GM12878 (cell line): Measurements from ENCODE around the gene HMGXB3. TPM values are rescaled to one million over a fixed set of nuclear protein-coding genes. Genes with fewer than 3 reads are reported as not detected.

Source experiments
- ATAC-seq: fragments of 200-7000 bp; cut with Tn5 transposase; 3 replicates; pipeline ENCODE4 v1.9.1; 2020; ENCODE audit warnings: mild to moderate bottlenecking, moderate library complexity
- BruUV-seq: library from RNA; stranded (reverse); fragments of 400-500 nt; replicated peaks from 2 replicates; lab custom pipeline; 2021; lab: Mats Ljungman, UMichigan
- CTCF ChIA-PET: fragments of 300-600 bp; sonication (Branson Sonifier 250); formaldehyde crosslinking; extraction: SDS; loops from one replicate; lab custom pipeline; 2021; ENCODE audit warnings: inconsistent platforms; lab: Yijun Ruan, JAX
- POLR2A ChIA-PET: fragments of 350-600 bp; formaldehyde crosslinking; extraction: SDS; loops from one replicate; lab custom pipeline; 2021; ENCODE audit warnings: inconsistent platforms; lab: Charles Lee
- RAD21 ChIA-PET: fragments of 300-600 bp; sonication (Branson Sonifier 250); formaldehyde crosslinking; loops from one replicate; lab custom pipeline; 2023; ENCODE audit warnings: antibody characterized with exemption; ENCODE audit not compliant: unreplicated experiment; lab: Charles Lee
- SMC1A ChIA-PET: fragments of 300-600 bp; sonication (Branson Sonifier 250); formaldehyde crosslinking; loops from one replicate; lab custom pipeline; 2023; ENCODE audit not compliant: unreplicated experiment, uncharacterized antibody; lab: Charles Lee
- DNase-seq: peaks from one replicate; pipeline ENCODE4 v3.0.0-alpha.2; 2011; ENCODE audit warnings: low read depth, low spot score
- FAIRE-seq: peaks from 3 replicates; lab custom pipeline; 2011; peaks lifted over from hg19 to GRCh38; lab: Jason Lieb, UNC
- H2AFZ ChIP-seq: 2 replicates; pipeline ENCODE4 v1.6.0; 2011; ENCODE audit warnings: low read depth, low read length, control low read depth; ENCODE audit not compliant: control insufficient read depth
- H3K27ac ChIP-seq: 2 replicates; pipeline ENCODE4 v1.5.1; 2011; ENCODE audit warnings: control low read depth; ENCODE audit not compliant: control insufficient read depth, insufficient read depth
- H3K27me3 ChIP-seq, 2 experiments: replicated peaks in 1 of 2; 2 replicates each; pipeline versions ENCODE4 v1.6.0 to v1.6.1; 2011; ENCODE audit warnings: low read length in 1 of 2; ENCODE audit not compliant: control insufficient read depth in 2 of 2, insufficient read depth in 2 of 2
- H3K36me3 ChIP-seq, 2 experiments: 2 replicates each; pipeline ENCODE4 v1.5.1; 2011; ENCODE audit warnings: low read length in 1 of 2; ENCODE audit not compliant: control insufficient read depth in 2 of 2, insufficient read depth in 2 of 2
- H3K4me1 ChIP-seq: 2 replicates; pipeline ENCODE4 v1.6.1; 2011; ENCODE audit warnings: mild to moderate bottlenecking, low read length, moderate library complexity, mixed read lengths; ENCODE audit not compliant: control insufficient read depth, insufficient read depth
- H3K4me2 ChIP-seq: 2 replicates; pipeline ENCODE4 v1.6.0; 2011; ENCODE audit warnings: control low read depth; ENCODE audit not compliant: control insufficient read depth, insufficient read depth
- H3K4me3 ChIP-seq: fragments of 200-600 bp; sonication (generic); 2 replicates; pipeline ENCODE4 v1.5.1; 2016
- H3K79me2 ChIP-seq: 2 replicates; pipeline ENCODE4 v1.6.0; 2011; ENCODE audit warnings: low read length; ENCODE audit not compliant: control insufficient read depth, insufficient read depth
- H3K9ac ChIP-seq: 2 replicates; pipeline ENCODE4 v1.8.0; 2011; ENCODE audit warnings: low read length, control low read depth, mixed read lengths; ENCODE audit not compliant: control insufficient read depth, insufficient read depth
- H3K9me3 ChIP-seq: replicated peaks from 3 replicates; pipeline ENCODE4 v1.5.1; 2011; ENCODE audit warnings: mild to moderate bottlenecking, low read length; ENCODE audit not compliant: control insufficient read depth, insufficient read depth
- H4K20me1 ChIP-seq: 2 replicates; pipeline ENCODE4 v1.6.0; 2011; ENCODE audit not compliant: control insufficient read depth, insufficient read depth
- CEBPB ChIP-seq, 2 experiments: fragments of 150-350 bp in 1 of 2; IDR thresholded peaks; 2 replicates each; pipeline ENCODE4 v1.6.1; 2012 to 2014; ENCODE audit warnings: low read depth in 2 of 2, low read length in 2 of 2, borderline replicate concordance in 1 of 2, inconsistent platforms in 1 of 2
- FOS ChIP-seq: IDR thresholded peaks from 3 replicates; pipeline ENCODE4 v1.6.1; 2011; ENCODE audit warnings: borderline replicate concordance; ENCODE audit not compliant: insufficient read length; ENCODE audit errors: extremely low read depth
- PBX3 ChIP-seq: IDR thresholded peaks from 2 replicates; pipeline ENCODE4 v1.6.1; 2011; ENCODE audit warnings: mild to moderate bottlenecking, low read depth, low read length, moderate library complexity; ENCODE audit not compliant: insufficient replicate concordance
- POU2F2 ChIP-seq: IDR thresholded peaks from 3 replicates; pipeline ENCODE4 v1.6.1; 2011; ENCODE audit warnings: low read depth, mild to moderate bottlenecking, low read length, borderline replicate concordance
- TCF3 ChIP-seq: IDR thresholded peaks from 2 replicates; pipeline ENCODE4 v1.6.1; 2012; ENCODE audit warnings: low read depth, mild to moderate bottlenecking, low read length, borderline replicate concordance; ENCODE audit not compliant: insufficient read depth
- ZNF217 ChIP-seq: fragments of 450-650 bp; IDR thresholded peaks from 2 replicates; pipeline ENCODE4 v1.6.1; 2017; ENCODE audit warnings: antibody characterized with exemption, mild to moderate bottlenecking
- WGBS: methylation state at CpG from one replicate; pipeline ENCODE4 v1.1.6; 2016; ENCODE audit warnings: low lambda C conversion rate; ENCODE audit not compliant: insufficient replicate concordance, insufficient coverage; ENCODE audit errors: missing lambda C conversion rate; 5-methylcytosine and 5-hydroxymethylcytosine counted together
- in situ Hi-C: fragments of 300-500 bp; cut with MboI; formaldehyde crosslinking; loops from 9 replicates; pipeline ENCODE4 v1.14.3; 2018; ENCODE audit warnings: mixed read lengths
- intact Hi-C: fragments of 100-400 bp; cut with micrococcal nuclease; formaldehyde crosslinking; loops from one replicate; pipeline ENCODE4 v1.14.2; 2022; ENCODE audit not compliant: unreplicated experiment
- polyA plus RNA-seq, 11 experiments: library from polyadenylated mRNA; depleted of rRNA in 4 of 11; unstranded in 6 of 11; stranded (reverse) in 5 of 11; fragments of >200 nt; fragmentation: Nextera tagmentation in 4 of 11; fragmentation: Illumina TruSeq in 1 of 11; extraction: Ambion mirVana in 4 of 11; extraction: Trizol in 1 of 11; gene quantifications; 1 replicate in 1 of 11; 2 replicates in 10 of 11; pipeline versions ENCODE4 v1.2.1 to v1.2.3, GENCODE V29; 2011 to 2016; ENCODE audit warnings: inconsistent platforms in 2 of 11, missing spikeins in 2 of 11, low read depth in 1 of 11
- total RNA-seq, 4 experiments: library from RNA; depleted of rRNA in 3 of 4; stranded (reverse); fragments of >200 nt in 3 of 4; fragmentation: Illumina TruSeq in 1 of 4; extraction: Trizol in 1 of 4; gene quantifications; 2 replicates each; pipeline versions ENCODE4 v1.2.1 to v1.2.3, GENCODE V29; 2013 to 2021
- TF ChIP-seq, protein P1 (sequence below): IDR thresholded peaks from 2 replicates; pipeline ENCODE4 v1.6.1; 2012; ENCODE audit warnings: low read depth, low read length, improper control_type of control experiment
- TF ChIP-seq, protein P2 (sequence below): IDR thresholded peaks from 2 replicates; pipeline ENCODE4 v1.6.1; 2012; ENCODE audit warnings: low read depth, low read length, improper control_type of control experiment
- TF ChIP-seq, protein P3 (sequence below): fragments of 450-650 bp; IDR thresholded peaks from 2 replicates; pipeline ENCODE4 v1.6.1; 2016; ENCODE audit warnings: mild to moderate bottlenecking

HMGXB3 gene
- total and polyA plus RNA-seq, 10 of the 15 experiments (the other 5 are each of a cell fraction or from before 2014, with no cell fraction given), result 1.00 to 42.2 (median 28.1) TPM

DNA sequence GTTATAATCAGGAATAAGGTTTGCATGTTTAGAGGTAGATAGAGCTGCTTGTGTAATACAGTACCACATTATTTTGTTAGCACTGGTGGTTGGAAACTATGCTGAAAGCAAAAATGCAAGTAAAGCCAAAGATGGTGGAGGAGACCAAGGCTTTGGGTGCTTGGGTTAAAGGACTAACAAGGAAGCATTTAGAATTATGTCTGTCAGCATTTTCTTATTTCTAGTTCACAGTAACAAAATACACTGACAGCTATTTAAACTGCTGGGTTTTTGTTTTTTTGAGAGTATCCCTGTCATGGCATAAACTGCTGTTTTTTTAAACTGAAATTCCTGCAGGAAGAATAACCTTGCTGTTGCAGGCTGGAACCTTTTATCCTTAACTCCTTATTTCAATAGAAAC lies 6.5 kb downstream of the HMGXB3 start (continued):
- TF ChIP-seq CEBPB (IDR thresholded peaks at IDR 0.05; ENCODE audit: borderline replicate concordance in 1 of 2, low read depth in 2 of 2, low read length in 2 of 2), result no peak
- TF ChIP-seq PBX3, result no peak
- TF ChIP-seq, protein P1, sequence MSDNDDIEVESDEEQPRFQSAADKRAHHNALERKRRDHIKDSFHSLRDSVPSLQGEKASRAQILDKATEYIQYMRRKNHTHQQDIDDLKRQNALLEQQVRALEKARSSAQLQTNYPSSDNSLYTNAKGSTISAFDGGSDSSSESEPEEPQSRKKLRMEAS, result no peak

- CTCF ChIA-PET, result interaction anchor here (2.0 kb wide), 1 partner anchor 20 kb away, joined by 5 read pairs; no protein-coding TSS in a partner anchor
- SMC1A ChIA-PET, result interaction anchor here (1.9 kb wide), 1 partner anchor 12 kb away, joined by 11 read pairs; no protein-coding TSS in a partner anchor
- Histone ChIP-seq H3K27ac (no peak overlapping the region), H3K27me3 (no peaks in the 10 kb centered on the region), H3K4me1 (no peaks in the 10 kb centered on the region; the same call in 1 of the 2 replicates), H3K79me2 (peaks cover 7% of the 10 kb centered on the region), H3K4me2 (0 out of 2 replicates have a peak overlapping the region, but pooled peaks have one; percentile 2), H4K20me1 (no peaks in the 10 kb centered on the region), H3K9ac (no peak overlapping the region), H3K9me3 (peaks cover 3% of the 10 kb centered on the region; the same call in 1 of the 3 replicates), H3K4me3 (no peak overlapping the region), H2AFZ (no peak overlapping the region)
- WGBS, result 82% methylated on average over 6 of the region's 6 CpGs
- RAD21 ChIA-PET, result no interaction called here
- FAIRE-seq (no peak), ATAC-seq (no peak; the same call in 2 of the 3 replicates)
- BruUV-seq, result no TSS peak
- POLR2A ChIA-PET, result interaction anchor here (0.5 kb wide), 1 partner anchor 20 kb away, joined by 3 read pairs; no protein-coding TSS in a partner anchor
- intact Hi-C loops, result no loop called here
- TF ChIP-seq, protein P2, sequence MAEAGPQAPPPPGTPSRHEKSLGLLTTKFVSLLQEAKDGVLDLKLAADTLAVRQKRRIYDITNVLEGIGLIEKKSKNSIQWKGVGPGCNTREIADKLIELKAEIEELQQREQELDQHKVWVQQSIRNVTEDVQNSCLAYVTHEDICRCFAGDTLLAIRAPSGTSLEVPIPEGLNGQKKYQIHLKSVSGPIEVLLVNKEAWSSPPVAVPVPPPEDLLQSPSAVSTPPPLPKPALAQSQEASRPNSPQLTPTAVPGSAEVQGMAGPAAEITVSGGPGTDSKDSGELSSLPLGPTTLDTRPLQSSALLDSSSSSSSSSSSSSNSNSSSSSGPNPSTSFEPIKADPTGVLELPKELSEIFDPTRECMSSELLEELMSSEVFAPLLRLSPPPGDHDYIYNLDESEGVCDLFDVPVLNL, result no peak
- TF ChIP-seq FOS, result no peak
- TF ChIP-seq, protein P3, sequence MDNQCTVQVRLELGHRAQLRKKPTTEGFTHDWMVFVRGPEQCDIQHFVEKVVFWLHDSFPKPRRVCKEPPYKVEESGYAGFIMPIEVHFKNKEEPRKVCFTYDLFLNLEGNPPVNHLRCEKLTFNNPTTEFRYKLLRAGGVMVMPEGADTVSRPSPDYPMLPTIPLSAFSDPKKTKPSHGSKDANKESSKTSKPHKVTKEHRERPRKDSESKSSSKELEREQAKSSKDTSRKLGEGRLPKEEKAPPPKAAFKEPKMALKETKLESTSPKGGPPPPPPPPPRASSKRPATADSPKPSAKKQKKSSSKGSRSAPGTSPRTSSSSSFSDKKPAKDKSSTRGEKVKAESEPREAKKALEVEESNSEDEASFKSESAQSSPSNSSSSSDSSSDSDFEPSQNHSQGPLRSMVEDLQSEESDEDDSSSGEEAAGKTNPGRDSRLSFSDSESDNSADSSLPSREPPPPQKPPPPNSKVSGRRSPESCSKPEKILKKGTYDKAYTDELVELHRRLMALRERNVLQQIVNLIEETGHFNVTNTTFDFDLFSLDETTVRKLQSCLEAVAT, result no peak
- no peak for TF ChIP-seq ZNF217
- no peak for TF ChIP-seq TCF3
- no peak for TF ChIP-seq POU2F2
- TF ChIP-seq, all 136 proteins: peak for 0
- H3K36me3 ChIP-seq, result peaks cover 15 to 51% of the 10 kb centered on the region in 2 experiments
- in situ Hi-C loops, result no loop called here
- DNase-seq, result no peak
Measured at GRCh38 chr5:150009671-150010387, 9.3 kb downstream of the HMGXB3 start.
